Measurements from ENCODE around the gene KIAA0930. TPM values are rescaled to one million over a fixed set of nuclear protein-coding genes. Genes with fewer than 3 reads are reported as not detected.

The KIAA0930 gene
- polyA plus RNA-seq, 3 donors, result 19.8 to 28.2 (median 25.6) TPM

GRCh38 chr22:45149671-45150070 is 91.0 kb downstream of the KIAA0930 start:
- DNase-seq, result no peak

GRCh38 chr22:45144916-45145315 is 95.8 kb downstream of the KIAA0930 start:
- no peak for DNase-seq

- no peak for DNase-seq
Measured at GRCh38 chr22:45142376-45142775, 98.3 kb downstream of the KIAA0930 start.

Other genes starting within 250 kb of the KIAA0930 start
- gene PHF21B, start 230.9 kb downstream of the KIAA0930 start, polyA plus RNA-seq (ENCODE audit: insufficient read length in 3 of 3), result 1 to 10 TPM; 4.5 to 9.3 (median 8.5) TPM
- 10 to 100 TPM; 48.0 to 59.3 (median 52.8) TPM for gene NUP50, start 77.0 kb downstream of the KIAA0930 start, polyA plus RNA-seq (ENCODE audit: insufficient read length in 3 of 3)
- 1 to 10 TPM; 2.0 to 5.1 (median 2.4) TPM for gene UPK3A, start 44.1 kb upstream of the KIAA0930 start, polyA plus RNA-seq (ENCODE audit: insufficient read length in 3 of 3)
- gene FAM118A, start 69.0 kb upstream of the KIAA0930 start, polyA plus RNA-seq (ENCODE audit: insufficient read length in 3 of 3), result 100 to 1,000 TPM in 1 of 3 donors, 10 to 100 TPM in 2; 18.0 to 134 (median 23.6) TPM
- gene SMC1B, start 172.7 kb upstream of the KIAA0930 start, polyA plus RNA-seq (ENCODE audit: insufficient read length in 3 of 3), result under 1 TPM; 0.13 to 0.25 (median 0.13) TPM
- 1 to 10 TPM; 7.0 to 8.8 (median 8.0) TPM for gene RIBC2, start 172.8 kb upstream of the KIAA0930 start, polyA plus RNA-seq (ENCODE audit: insufficient read length in 3 of 3)